MCF 10A (cell line): ENCODE results near the gene USP40. TPM values are rescaled to one million over a fixed set of nuclear protein-coding genes. Genes with fewer than 3 reads are reported as not detected.

Experiments
- BruUV-seq: library from RNA; stranded (reverse); fragments of 400-500 nt; replicated peaks from 2 replicates; lab custom pipeline; 2021; lab: Mats Ljungman, UMichigan
- CTCF ChIA-PET: fragments of 300-600 bp; sonication (Branson Sonifier 250); formaldehyde crosslinking; extraction: SDS; loops from one replicate; lab custom pipeline; 2021; ENCODE audit warnings: antibody characterized with exemption, inconsistent platforms; lab: Yijun Ruan, JAX
- POLR2A ChIA-PET: fragments of 300-600, 350-650 bp; sonication (Branson Sonifier 250); formaldehyde crosslinking; extraction: SDS; loops from one replicate; lab custom pipeline; 2020; ENCODE audit warnings: antibody characterized with exemption, inconsistent platforms; lab: Yijun Ruan, JAX
- DNase-seq: peaks from one replicate; pipeline ENCODE4 v3.0.0-alpha.2; 2018; ENCODE audit not compliant: unreplicated experiment
- H3K27ac Mint-ChIP-seq: one replicate; pipeline ENCODE4 v1.8.0; 2022; ENCODE audit warnings: mild to moderate bottlenecking, low read depth, mixed read lengths; ENCODE audit not compliant: unreplicated experiment
- H3K27me3 Mint-ChIP-seq: one replicate; pipeline ENCODE4 v1.8.0; 2022; ENCODE audit warnings: mixed read lengths; ENCODE audit not compliant: insufficient read depth, unreplicated experiment
- H3K36me3 Mint-ChIP-seq: one replicate; pipeline ENCODE4 v1.8.0; 2022; ENCODE audit warnings: mild to moderate bottlenecking, moderate library complexity, mixed read lengths; ENCODE audit not compliant: insufficient read depth, unreplicated experiment
- H3K4me1 Mint-ChIP-seq: one replicate; pipeline ENCODE4 v1.8.0; 2022; ENCODE audit warnings: mixed read lengths; ENCODE audit not compliant: insufficient read depth, unreplicated experiment
- H3K4me3 Mint-ChIP-seq: one replicate; pipeline ENCODE4 v1.8.0; 2022; ENCODE audit warnings: mild to moderate bottlenecking, moderate library complexity, mixed read lengths; ENCODE audit not compliant: unreplicated experiment
- H3K9me3 Mint-ChIP-seq: one replicate; pipeline ENCODE4 v1.8.0; 2022; ENCODE audit warnings: mixed read lengths; ENCODE audit not compliant: unreplicated experiment
- CTCF ChIP-seq: fragments of 200-600 bp; IDR thresholded peaks from one replicate; pipeline ENCODE4 v1.8.0; 2022; ENCODE audit warnings: antibody characterized with exemption, mild to moderate bottlenecking; ENCODE audit not compliant: unreplicated experiment
- intact Hi-C: fragments of 100-400 bp; cut with micrococcal nuclease; formaldehyde crosslinking; loops from 2 replicates; pipeline ENCODE4 v1.14.1; 2022
- total RNA-seq: library from RNA; stranded (reverse); gene quantifications from 2 replicates; pipeline ENCODE4 v1.2.3, GENCODE V29; 2022

USP40 gene
- total RNA-seq, 1 experiment from 2014 or later = 56.3 TPM

GRCh38 chr2:233462826-233463470, 103.6 kb downstream of the USP40 start:
- ChIA-PET CTCF (interaction anchor here (0.6 to 1.6 kb wide), 2 partner anchors 19 to 43 kb away, joined by 3 to 5 read pairs; no protein-coding TSS in a partner anchor), POLR2A (no interaction called here)
- intact Hi-C loops = no loop called here
- no peak overlapping the region for H3K4me3 Mint-ChIP-seq
- no peaks in the 10 kb centered on the region for H3K4me1 Mint-ChIP-seq
- H3K27ac Mint-ChIP-seq = no peak overlapping the region
- DNase-seq = no peak
- no peak for TF ChIP-seq CTCF
- BruUV-seq = no TSS peak
- no peaks in the 10 kb centered on the region for H3K27me3 Mint-ChIP-seq
- peaks cover 48% of the 10 kb centered on the region for H3K36me3 Mint-ChIP-seq
- H3K9me3 Mint-ChIP-seq = no peaks in the 10 kb centered on the region

GRCh38 chr2:233462202-233462785, 104.3 kb downstream of the USP40 start:
- H3K4me1 Mint-ChIP-seq = no peaks in the 10 kb centered on the region
- H3K27me3 Mint-ChIP-seq = no peaks in the 10 kb centered on the region
- intact Hi-C loops = no loop called here
- POLR2A ChIA-PET = interaction anchor here (0.6 kb wide), 1 partner anchor 99 kb away, joined by 3 read pairs; no protein-coding TSS in a partner anchor
- H3K27ac Mint-ChIP-seq = no peak overlapping the region
- TF ChIP-seq CTCF = no peak
- H3K36me3 Mint-ChIP-seq = peaks cover 42% of the 10 kb centered on the region
- CTCF ChIA-PET = interaction anchor here (0.6 to 1.6 kb wide), 2 partner anchors 19 to 42 kb away, joined by 3 to 5 read pairs; no protein-coding TSS in a partner anchor
- BruUV-seq = no TSS peak
- H3K4me3 Mint-ChIP-seq = no peak overlapping the region
- no peaks in the 10 kb centered on the region for H3K9me3 Mint-ChIP-seq
- no peak for DNase-seq

GRCh38 chr2:233461481-233461891, 105.1 kb downstream of the USP40 start:
- no peak overlapping the region for H3K4me3 Mint-ChIP-seq
- no peak for TF ChIP-seq CTCF
- intact Hi-C loops = no loop called here
- BruUV-seq = no TSS peak
- ChIA-PET CTCF (interaction anchor here (1.6 kb wide), 1 partner anchor 18 kb away, joined by 5 read pairs; no protein-coding TSS in a partner anchor), POLR2A (no interaction called here)
- no peak overlapping the region for H3K27ac Mint-ChIP-seq
- DNase-seq = no peak
- peaks cover 46% of the 10 kb centered on the region for H3K36me3 Mint-ChIP-seq
- H3K9me3 Mint-ChIP-seq = no peaks in the 10 kb centered on the region
- no peaks in the 10 kb centered on the region for H3K27me3 Mint-ChIP-seq
- H3K4me1 Mint-ChIP-seq = no peaks in the 10 kb centered on the region

- no peaks in the 10 kb centered on the region for H3K4me1 Mint-ChIP-seq
- no peak for DNase-seq
- H3K36me3 Mint-ChIP-seq = peaks cover 48% of the 10 kb centered on the region
- ChIA-PET POLR2A (no interaction called here), CTCF (interaction anchor here (1.2 kb wide), 1 partner anchor 18 kb away, joined by 5 read pairs; no protein-coding TSS in a partner anchor)
- no peaks in the 10 kb centered on the region for H3K27me3 Mint-ChIP-seq
- H3K9me3 Mint-ChIP-seq = no peaks in the 10 kb centered on the region
- H3K4me3 Mint-ChIP-seq = no peak overlapping the region
- intact Hi-C loops = no loop called here
- no TSS peak for BruUV-seq
- no peak for TF ChIP-seq CTCF
- H3K27ac Mint-ChIP-seq = no peak overlapping the region
Observed at GRCh38 chr2:233460726-233461441, 105.7 kb downstream of the USP40 start.
